OCI-LY3 (cell line): ENCODE data around the gene OGFOD1.

Experiments
- H2AFZ ChIP-seq: fragments of 200-600, 300-600 bp; shearing (Covaris generic); 2 replicates; pipeline ENCODE4 v1.6.0; 2014; ENCODE audit warnings: antibody characterized with exemption, low read depth, low read length
- H3K27ac ChIP-seq: fragments of 200-600, 300-600 bp; sonication (generic); 2 replicates; pipeline ENCODE4 v1.5.1; 2014; ENCODE audit warnings: mild to moderate bottlenecking, low read length, moderate library complexity, mixed read lengths
- H3K27me3 ChIP-seq: fragments of 200-600, 300-600 bp; sonication (generic); 2 replicates; pipeline ENCODE4 v1.6.1; 2014; ENCODE audit warnings: low read depth, low read length, mixed read lengths
- H3K36me3 ChIP-seq: fragments of 200-600, 300-600 bp; sonication (generic); replicated peaks from 2 replicates; pipeline ENCODE3; 2014; ENCODE audit warnings: low read depth, low read length, mixed read lengths
- H3K4me1 ChIP-seq: fragments of 300-600, 200-600 bp; sonication (generic); 2 replicates; pipeline ENCODE4 v1.6.1; 2014; ENCODE audit warnings: low read length, mixed read lengths
- H3K4me2 ChIP-seq: fragments of 200-600, 300-600 bp; sonication (generic); 2 replicates; pipeline ENCODE4 v1.6.1; 2014; ENCODE audit warnings: low read length, mixed read lengths
- H3K4me3 ChIP-seq: fragments of 300-600, 200-600 bp; sonication (generic); 2 replicates; pipeline ENCODE4 v1.5.1; 2014; ENCODE audit warnings: antibody characterized with exemption, mild to moderate bottlenecking, low read length, moderate library complexity
- H3K79me2 ChIP-seq: fragments of 300-600, 200-600 bp; shearing (Covaris generic); 2 replicates; pipeline ENCODE4 v1.6.1; 2014; ENCODE audit warnings: mild to moderate bottlenecking, low read length, mixed read lengths
- H3K9ac ChIP-seq: fragments of 300-600, 200-600 bp; shearing (Covaris generic); 2 replicates; pipeline ENCODE4 v1.6.0; 2014; ENCODE audit warnings: mild to moderate bottlenecking, low read length, moderate library complexity
- H3K9me3 ChIP-seq: fragments of 200-600, 300-600 bp; shearing (Covaris generic); 2 replicates; pipeline ENCODE4 v1.6.1; 2014; ENCODE audit warnings: low read length, mixed read lengths; ENCODE audit not compliant: insufficient read depth
- H4K20me1 ChIP-seq: fragments of 200-600, 300-600 bp; sonication (generic); 2 replicates; pipeline ENCODE4 v1.6.1; 2016; ENCODE audit warnings: low read length, mixed read lengths; ENCODE audit not compliant: insufficient read depth
- EZH2phosphoT487 ChIP-seq: fragments of 200-600 bp; shearing (Covaris generic); IDR thresholded peaks from 2 replicates; pipeline ENCODE4 v1.6.1; 2018; ENCODE audit warnings: antibody characterized with exemption, mixed run types, low read depth
- TF ChIP-seq, protein P1 (sequence below): fragments of 200-600, 300-600 bp; sonication (generic); IDR thresholded peaks from 2 replicates; pipeline ENCODE4 v1.5.1; 2014; ENCODE audit warnings: antibody characterized with exemption, low read length, low read depth

The OGFOD1 gene

DNA sequence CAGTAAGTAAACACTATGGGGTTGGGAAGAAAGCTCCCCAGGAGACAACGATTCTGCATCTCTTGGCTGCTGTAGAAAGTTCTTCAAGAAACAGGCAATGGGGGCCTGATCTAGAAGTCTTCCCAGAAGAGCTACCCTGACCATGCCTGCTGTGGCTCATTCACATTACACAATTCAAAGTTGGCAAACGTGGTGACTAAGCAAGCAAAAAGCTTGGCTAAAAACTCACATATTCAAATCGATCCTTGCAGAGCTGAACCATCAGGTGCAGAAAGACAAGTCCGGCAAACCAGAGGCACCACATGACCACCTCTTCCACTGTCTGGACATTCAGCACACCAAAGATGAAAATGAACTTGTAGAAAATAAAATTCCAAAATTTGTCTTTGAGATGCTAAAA is 42.2 kb upstream of the OGFOD1 start:
- TF ChIP-seq EZH2phosphoT487: no peak
- TF ChIP-seq, protein P1, sequence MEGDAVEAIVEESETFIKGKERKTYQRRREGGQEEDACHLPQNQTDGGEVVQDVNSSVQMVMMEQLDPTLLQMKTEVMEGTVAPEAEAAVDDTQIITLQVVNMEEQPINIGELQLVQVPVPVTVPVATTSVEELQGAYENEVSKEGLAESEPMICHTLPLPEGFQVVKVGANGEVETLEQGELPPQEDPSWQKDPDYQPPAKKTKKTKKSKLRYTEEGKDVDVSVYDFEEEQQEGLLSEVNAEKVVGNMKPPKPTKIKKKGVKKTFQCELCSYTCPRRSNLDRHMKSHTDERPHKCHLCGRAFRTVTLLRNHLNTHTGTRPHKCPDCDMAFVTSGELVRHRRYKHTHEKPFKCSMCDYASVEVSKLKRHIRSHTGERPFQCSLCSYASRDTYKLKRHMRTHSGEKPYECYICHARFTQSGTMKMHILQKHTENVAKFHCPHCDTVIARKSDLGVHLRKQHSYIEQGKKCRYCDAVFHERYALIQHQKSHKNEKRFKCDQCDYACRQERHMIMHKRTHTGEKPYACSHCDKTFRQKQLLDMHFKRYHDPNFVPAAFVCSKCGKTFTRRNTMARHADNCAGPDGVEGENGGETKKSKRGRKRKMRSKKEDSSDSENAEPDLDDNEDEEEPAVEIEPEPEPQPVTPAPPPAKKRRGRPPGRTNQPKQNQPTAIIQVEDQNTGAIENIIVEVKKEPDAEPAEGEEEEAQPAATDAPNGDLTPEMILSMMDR: no peak
- Histone ChIP-seq H4K20me1 (peaks cover 34% of the 10 kb centered on the region), H3K4me3 (no peak overlapping the region), H3K4me1 (no peaks in the 10 kb centered on the region), H3K9ac (no peak overlapping the region), H3K27ac (no peak overlapping the region), H3K79me2 (peaks cover 41% of the 10 kb centered on the region), H3K27me3 (no peaks in the 10 kb centered on the region), H3K9me3 (no peaks in the 10 kb centered on the region), H3K4me2 (no peak overlapping the region), H3K36me3 (peaks cover 51% of the 10 kb centered on the region), H2AFZ (no peak overlapping the region)

DNA sequence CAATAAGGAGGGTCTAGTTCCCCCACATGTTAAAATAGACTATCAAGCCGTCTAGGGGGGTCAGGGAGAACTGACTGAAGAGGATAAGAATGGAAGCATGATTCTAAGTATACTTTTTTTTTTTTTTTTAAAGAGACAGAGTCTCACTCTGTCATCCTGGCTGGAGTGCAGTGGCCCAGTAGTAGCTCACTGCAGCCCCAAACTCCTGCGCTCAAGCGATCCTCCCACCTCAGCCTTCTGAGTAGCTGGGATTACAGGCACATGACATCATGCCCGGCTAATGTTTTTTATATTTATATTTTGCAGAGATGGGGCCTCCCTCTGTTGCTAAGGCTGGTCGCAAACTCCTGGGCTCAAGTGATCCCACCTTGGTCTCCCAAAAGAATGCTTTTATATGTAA is 40.2 kb upstream of the OGFOD1 start:
- Histone ChIP-seq H3K9ac (no peak overlapping the region), H4K20me1 (peaks cover 52% of the 10 kb centered on the region), H3K9me3 (no peaks in the 10 kb centered on the region), H3K36me3 (peaks cover 42% of the 10 kb centered on the region), H3K4me2 (no peak overlapping the region), H3K27me3 (no peaks in the 10 kb centered on the region), H3K27ac (no peak overlapping the region), H3K79me2 (peaks cover 60% of the 10 kb centered on the region), H2AFZ (no peak overlapping the region), H3K4me3 (no peak overlapping the region), H3K4me1 (peaks cover 5% of the 10 kb centered on the region)
- TF ChIP-seq EZH2phosphoT487: no peak
- TF ChIP-seq, protein P1: no peak

DNA sequence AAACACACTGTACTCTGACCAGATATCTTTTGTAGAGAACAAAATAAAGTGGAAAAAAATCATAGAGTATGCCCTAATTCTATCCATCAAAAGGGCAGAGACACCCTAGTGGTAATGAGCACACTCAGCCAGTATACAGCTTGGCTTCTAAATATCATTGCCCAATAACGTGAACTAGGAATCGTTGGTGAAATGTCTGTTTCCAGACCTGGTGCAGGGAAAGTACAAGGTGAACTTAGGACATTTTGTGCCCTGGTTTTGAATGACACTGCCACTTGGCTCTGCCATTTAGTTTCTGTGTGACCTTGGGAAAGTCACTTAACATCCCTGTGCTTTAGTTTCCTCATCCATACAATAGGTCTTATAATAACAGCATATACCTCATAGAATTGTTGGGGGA is 39.7 kb upstream of the OGFOD1 start:
- H3K9ac ChIP-seq: no peak overlapping the region
- peaks cover 65% of the 10 kb centered on the region for H3K79me2 ChIP-seq
- H3K4me3 ChIP-seq: no peak overlapping the region
- TF ChIP-seq, protein P1: no peak
- no peak for TF ChIP-seq EZH2phosphoT487
- H2AFZ ChIP-seq: no peak overlapping the region
- peaks cover 56% of the 10 kb centered on the region for H4K20me1 ChIP-seq
- peaks cover 42% of the 10 kb centered on the region for H3K36me3 ChIP-seq
- H3K27me3 ChIP-seq: no peaks in the 10 kb centered on the region
- no peak overlapping the region for H3K4me2 ChIP-seq
- H3K9me3 ChIP-seq: no peaks in the 10 kb centered on the region
- H3K4me1 ChIP-seq: peaks cover 5% of the 10 kb centered on the region
- no peak overlapping the region for H3K27ac ChIP-seq

DNA sequence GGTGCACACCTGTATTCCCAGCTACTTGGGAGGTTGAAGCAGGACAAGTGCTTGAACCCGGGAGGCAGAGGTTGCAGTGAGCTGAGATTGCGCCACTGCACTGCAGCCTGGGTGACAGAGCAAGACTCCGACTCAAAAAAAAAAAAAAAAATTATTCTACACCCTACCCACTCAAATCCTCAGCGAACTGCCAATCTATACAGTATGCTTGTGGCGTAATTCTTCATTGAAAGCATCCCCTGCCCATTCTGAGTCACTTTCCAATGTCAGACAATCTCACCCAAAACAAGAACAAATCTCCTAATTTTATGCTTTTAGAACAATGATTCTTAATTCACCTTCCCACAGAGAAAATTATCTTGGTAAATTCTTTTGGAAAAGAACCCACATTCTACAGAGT is 38.0 kb upstream of the OGFOD1 start:
- peaks cover 79% of the 10 kb centered on the region for H3K79me2 ChIP-seq
- H3K4me3 ChIP-seq: no peak overlapping the region
- H3K36me3 ChIP-seq: peaks cover 35% of the 10 kb centered on the region
- H3K9ac ChIP-seq: no peak overlapping the region
- no peak overlapping the region for H3K27ac ChIP-seq
- H3K4me2 ChIP-seq: no peak overlapping the region
- TF ChIP-seq, protein P1: no peak
- peaks cover 5% of the 10 kb centered on the region for H3K4me1 ChIP-seq
- H2AFZ ChIP-seq: no peak overlapping the region
- H3K27me3 ChIP-seq: no peaks in the 10 kb centered on the region
- peaks cover 65% of the 10 kb centered on the region for H4K20me1 ChIP-seq
- H3K9me3 ChIP-seq: no peaks in the 10 kb centered on the region
